T-helper 2 cell treated with Interferon-gamma antibody and Interleukin-4, amounts not matched to agents 5 μg/mL and 100 μg/mL, for 36 hours (primary cell): ENCODE measurements around the gene WRAP73.
"Not testable (repeated sequence)": the region's sequence is repeated elsewhere in the genome, so short reads cannot be mapped to it uniquely, and the experiment has no call there.

Experiments used
- DNase-seq: peaks from one replicate; pipeline ENCODE4 v3.0.0; 2021; ENCODE audit warnings: low spot score
- H3K27ac Mint-ChIP-seq: one replicate; pipeline ENCODE4 v1.8.0; 2021; ENCODE audit warnings: mild to moderate bottlenecking, mixed read lengths
- H3K27me3 Mint-ChIP-seq: one replicate; pipeline ENCODE4 v1.8.0; 2021; ENCODE audit warnings: low read depth, mixed read lengths
- H3K36me3 Mint-ChIP-seq: one replicate; pipeline ENCODE4 v1.8.0; 2021; ENCODE audit warnings: low read depth, mixed read lengths
- H3K4me1 Mint-ChIP-seq: one replicate; pipeline ENCODE4 v1.8.0; 2021; ENCODE audit warnings: low read depth, mixed read lengths
- H3K4me3 Mint-ChIP-seq: one replicate; pipeline ENCODE4 v1.8.0; 2022; ENCODE audit warnings: mild to moderate bottlenecking, moderate library complexity, mixed read lengths
- H3K9me3 Mint-ChIP-seq: one replicate; pipeline ENCODE4 v1.8.0; 2021; ENCODE audit warnings: mixed read lengths

The WRAP73 gene

DNA sequence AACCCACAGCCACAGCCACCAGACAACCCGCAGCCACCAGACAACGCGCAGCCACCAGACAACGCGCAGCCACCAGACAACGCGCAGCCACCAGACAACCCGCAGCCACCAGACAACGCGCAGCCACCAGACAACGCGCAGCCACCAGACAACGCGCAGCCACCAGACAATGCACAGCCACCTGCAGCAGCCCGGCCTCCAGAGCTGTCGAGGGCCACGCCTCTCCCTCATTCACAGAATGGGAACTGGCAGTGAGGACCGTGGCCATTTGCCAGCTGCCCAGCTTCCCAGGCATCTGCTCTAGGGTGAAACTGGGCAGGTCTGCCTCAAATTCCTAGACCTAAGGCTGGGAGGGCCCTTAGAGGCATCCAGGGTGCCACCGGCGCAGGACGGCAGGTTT is 66.2 kb downstream of the WRAP73 start:
- not testable (repeated sequence) for H3K9me3 Mint-ChIP-seq, H3K4me1 Mint-ChIP-seq, H3K27ac Mint-ChIP-seq, DNase-seq, H3K4me3 Mint-ChIP-seq, H3K36me3 Mint-ChIP-seq, H3K27me3 Mint-ChIP-seq

DNA sequence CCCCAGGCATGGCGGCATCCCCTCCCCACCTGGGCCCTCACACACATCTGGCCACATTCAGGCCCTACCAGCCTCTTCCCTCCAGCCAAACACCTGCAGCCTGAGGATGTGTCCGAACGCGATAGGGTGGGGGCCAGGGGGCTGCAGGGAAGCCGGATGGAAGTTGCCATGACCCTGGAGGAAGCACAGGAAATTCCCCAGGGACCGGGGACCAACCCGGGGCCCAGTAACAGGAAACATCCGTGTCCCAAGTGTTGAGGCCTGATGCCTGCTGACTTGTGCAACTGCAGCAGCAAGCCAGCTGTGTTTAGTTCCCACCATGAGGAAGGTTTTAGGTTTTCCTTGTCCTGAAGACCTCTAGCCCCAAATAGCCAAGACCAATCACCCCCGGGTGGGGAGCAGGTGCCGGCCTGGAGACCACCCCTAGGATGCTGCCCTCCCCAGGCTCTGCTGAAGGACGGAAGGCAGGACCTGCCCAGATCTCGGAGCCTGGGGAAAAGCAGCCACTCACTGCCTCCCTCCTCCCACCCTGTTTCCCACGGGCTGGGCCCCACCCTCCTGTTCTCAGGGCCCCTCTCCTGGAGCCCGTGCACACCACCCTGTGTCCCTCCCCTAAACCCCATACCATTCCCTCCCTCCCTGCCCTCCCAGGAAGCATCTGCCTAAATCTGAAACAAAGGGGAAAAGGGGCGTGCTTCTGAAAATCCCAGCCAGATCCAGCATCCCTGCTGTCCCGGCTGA is 68.4 kb downstream of the WRAP73 start:
- DNase-seq: no peak
- Mint-ChIP-seq H3K9me3 (no peaks in the 10 kb centered on the region), H3K36me3 (no peaks in the 10 kb centered on the region), H3K4me3 (no peak overlapping the region), H3K27ac (no peak overlapping the region), H3K27me3 (no peaks in the 10 kb centered on the region), H3K4me1 (no peaks in the 10 kb centered on the region)
